Loucy (cell line): ENCODE results near the gene IRF2BPL.

Experiments
- CTCF ChIP-seq: fragments of 200-600 bp; sonication (generic); conservative IDR thresholded peaks from 2 replicates; pipeline ENCODE4 v1.5.1; 2014; ENCODE audit warnings: mild to moderate bottlenecking, antibody characterized with exemption, low read length
- EZH2phosphoT487 ChIP-seq: fragments of 200-600 bp; IDR thresholded peaks from 2 replicates; pipeline ENCODE4 v1.6.1; 2018; ENCODE audit warnings: antibody characterized with exemption, mild to moderate bottlenecking, moderate library complexity, borderline replicate concordance

DNA sequence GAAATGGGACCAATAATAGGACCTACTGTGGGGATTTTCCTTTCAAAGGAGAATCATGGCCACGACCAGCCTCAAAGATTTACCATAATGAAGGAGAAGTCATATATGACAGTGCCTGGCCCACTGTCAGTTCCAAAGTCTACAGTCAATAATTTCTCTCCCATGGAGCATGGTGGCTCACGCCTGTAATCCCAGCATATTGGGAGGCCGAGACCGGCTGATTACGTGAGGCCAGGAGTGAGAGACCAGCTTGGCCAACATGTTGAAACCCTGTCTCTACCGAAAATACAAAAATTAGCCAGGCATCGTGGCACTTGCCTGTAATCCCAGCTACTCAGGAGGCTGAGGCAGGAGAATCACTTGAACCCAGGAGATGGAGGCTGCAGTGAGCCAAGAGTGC is 13.8 kb downstream of the IRF2BPL start:
- TF ChIP-seq CTCF (no peak), EZH2phosphoT487 (no peak)
